Gastrocnemius medialis (tissue), 4 donors: ENCODE measurements around the gene HNF1A. TPM values are rescaled to one million over a fixed set of nuclear protein-coding genes. Genes with fewer than 3 reads are reported as not detected.
A peak's percentile ranks its signal among the peaks of the same experiment; 100 is the strongest.

Source experiments
- ATAC-seq, 2 donors: fragments of 150-250 bp; one replicate each; pipeline ENCODE4 v1.9.1; 2016
- DNase-seq, 2 donors: peaks; one replicate each; pipeline ENCODE4 v3.0.0-alpha.2; 2019
- H3K27ac ChIP-seq, 4 donors: fragments of 200-600 bp; sonication (generic); 1 replicate in 1 of 4; 2 replicates in 3 of 4; pipeline ENCODE4 v1.5.1; 2016 to 2018; ENCODE audit warnings: mild to moderate bottlenecking in 2 of 4, moderate library complexity in 1 of 4
- H3K27me3 ChIP-seq, 3 donors: fragments of 200-600 bp; sonication (generic) in 2 of 3; 1 replicate in 1 of 3; 2 replicates in 2 of 3; pipeline versions ENCODE4 v1.5.1 to v1.6.0; 2016 to 2019; ENCODE audit warnings: mild to moderate bottlenecking in 1 of 3, moderate library complexity in 1 of 3
- H3K36me3 ChIP-seq, 2 donors: fragments of 200-600 bp; sonication (generic) in 1 of 2; one replicate each; pipeline ENCODE4 v1.5.1; 2017 to 2018
- H3K4me1 ChIP-seq, 2 donors: fragments of 200-600 bp; sonication (generic) in 1 of 2; one replicate each; pipeline ENCODE4 v1.5.1; 2016 to 2017; ENCODE audit warnings: mild to moderate bottlenecking in 2 of 2
- H3K4me3 ChIP-seq, 4 donors: fragments of 200-600 bp; sonication (generic) in 3 of 4; 1 replicate in 1 of 4; 2 replicates in 3 of 4; pipeline ENCODE4 v1.5.1; 2016 to 2019; ENCODE audit warnings: mild to moderate bottlenecking in 2 of 4
- H3K9me3 ChIP-seq, 3 donors: fragments of 200-600 bp; sonication (generic) in 2 of 3; 1 replicate in 1 of 3; 2 replicates in 2 of 3; pipeline ENCODE4 v1.5.1; 2016 to 2019
- POLR2A ChIP-seq, 2 donors: fragments of 450-650 bp; IDR thresholded peaks; one replicate each; pipeline ENCODE4 v1.6.1; 2017; ENCODE audit warnings: antibody characterized with exemption in 2 of 2, mild to moderate bottlenecking in 2 of 2, moderate library complexity in 2 of 2
- in situ Hi-C, 4 donors: fragments of 200-750 bp; cut with MboI; loops; one replicate each; pipeline versions ENCODE4 v1.15.0 to v1.8.0; 2017; ENCODE audit warnings: low sequenced_read_pairs in 4 of 4
- intact Hi-C: fragments of 100-400 bp; cut with DNase I; formaldehyde crosslinking; loops from one replicate; pipeline ENCODE4 v1.15.1; 2023; ENCODE audit warnings: low total_unique reads
- total RNA-seq, 4 donors: library from RNA; depleted of rRNA; stranded (reverse); fragments of >200 nt; gene quantifications; one replicate each; pipeline versions ENCODE4 v1.1.0 to v1.2.3, GENCODE V29; 2016
- TF ChIP-seq, protein P1 (sequence below), 5 experiments: fragments of 450-650 bp in 3 of 5; fragments of 200-600 bp in 2 of 5; sonication (generic) in 2 of 5; IDR thresholded peaks in 4 of 5; conservative IDR thresholded peaks in 1 of 5; 1 replicate in 4 of 5; 2 replicates in 1 of 5; pipeline ENCODE4 v1.5.1; 2016 to 2019; ENCODE audit warnings: antibody characterized with exemption in 5 of 5, mild to moderate bottlenecking in 3 of 5, moderate library complexity in 3 of 5

Gene HNF1A
- total RNA-seq, 4 donors from 2014 or later, result 0.07 to 0.10 TPM; not detected in 2

DNA sequence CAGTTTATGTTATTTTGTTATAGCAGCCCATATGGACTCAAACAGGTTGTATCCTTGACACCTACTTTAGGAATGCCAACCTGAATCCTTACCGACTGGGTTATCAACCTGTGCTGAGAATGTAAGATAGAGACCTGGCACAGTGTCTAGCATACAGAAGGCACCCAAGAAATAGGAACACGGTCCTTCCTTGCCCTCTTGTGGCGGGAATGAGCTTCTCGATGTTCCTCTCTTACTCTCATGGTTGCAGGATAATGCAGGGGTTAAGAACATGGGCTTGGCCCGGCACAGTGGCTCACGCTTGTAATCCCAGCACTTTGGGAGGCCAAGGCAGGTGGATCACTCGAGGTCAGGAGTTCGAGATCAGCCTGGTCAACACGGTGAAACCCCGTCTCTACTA, 31.4 kb downstream of the HNF1A start:
- no peak for TF ChIP-seq POLR2A (IDR thresholded peaks at IDR 0.05)
- TF ChIP-seq, protein P1, sequence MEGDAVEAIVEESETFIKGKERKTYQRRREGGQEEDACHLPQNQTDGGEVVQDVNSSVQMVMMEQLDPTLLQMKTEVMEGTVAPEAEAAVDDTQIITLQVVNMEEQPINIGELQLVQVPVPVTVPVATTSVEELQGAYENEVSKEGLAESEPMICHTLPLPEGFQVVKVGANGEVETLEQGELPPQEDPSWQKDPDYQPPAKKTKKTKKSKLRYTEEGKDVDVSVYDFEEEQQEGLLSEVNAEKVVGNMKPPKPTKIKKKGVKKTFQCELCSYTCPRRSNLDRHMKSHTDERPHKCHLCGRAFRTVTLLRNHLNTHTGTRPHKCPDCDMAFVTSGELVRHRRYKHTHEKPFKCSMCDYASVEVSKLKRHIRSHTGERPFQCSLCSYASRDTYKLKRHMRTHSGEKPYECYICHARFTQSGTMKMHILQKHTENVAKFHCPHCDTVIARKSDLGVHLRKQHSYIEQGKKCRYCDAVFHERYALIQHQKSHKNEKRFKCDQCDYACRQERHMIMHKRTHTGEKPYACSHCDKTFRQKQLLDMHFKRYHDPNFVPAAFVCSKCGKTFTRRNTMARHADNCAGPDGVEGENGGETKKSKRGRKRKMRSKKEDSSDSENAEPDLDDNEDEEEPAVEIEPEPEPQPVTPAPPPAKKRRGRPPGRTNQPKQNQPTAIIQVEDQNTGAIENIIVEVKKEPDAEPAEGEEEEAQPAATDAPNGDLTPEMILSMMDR (IDR thresholded peaks at IDR 0.05 in 4 of 5, conservative IDR thresholded peaks at IDR 0.05 in 1 of 5), result no peak
- Histone ChIP-seq H3K4me1 (no peaks in the 10 kb centered on the region), H3K36me3 (peaks cover 0 to 73% of the 10 kb centered on the region in 2 donors), H3K4me3 (no peak overlapping the region), H3K27ac (no peak overlapping the region), H3K27me3 (no peaks in the 10 kb centered on the region), H3K9me3 (no peaks in the 10 kb centered on the region)
- DNase-seq (no peak), ATAC-seq (peak in 1 of 2 donors; percentile 64)
- intact Hi-C loops, result loop anchor here (10.0 kb wide), 1 partner anchor 695 kb away; no protein-coding TSS in a partner anchor
- in situ Hi-C loops, result no loop called here

DNA sequence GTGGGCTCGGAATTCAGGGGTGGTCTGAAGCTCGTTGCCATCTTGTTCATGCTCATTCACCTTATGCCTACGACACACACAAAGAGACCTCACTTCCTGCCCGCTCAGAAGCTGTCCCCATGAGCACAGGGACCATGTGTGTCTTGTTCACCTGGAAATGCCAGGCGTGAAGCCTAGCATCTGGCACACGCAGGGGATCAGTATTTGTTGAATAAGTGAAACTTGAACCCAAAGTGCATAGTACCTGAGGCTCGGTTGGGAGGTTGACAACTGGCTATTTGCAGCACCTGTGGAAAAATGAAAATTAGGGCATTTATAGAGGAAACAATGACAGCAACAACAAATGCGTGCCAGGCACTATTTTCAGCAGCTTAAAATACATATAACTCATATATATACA, 32.5 kb downstream of the HNF1A start:
- no peak overlapping the region for H3K27ac ChIP-seq
- intact Hi-C loops (loop anchor here (10.0 kb wide), 1 partner anchor 696 kb away; no protein-coding TSS in a partner anchor), in situ Hi-C loops (no loop called here)
- no peaks in the 10 kb centered on the region for H3K9me3 ChIP-seq
- no peak for ATAC-seq
- DNase-seq, result no peak
- no peak overlapping the region for H3K4me3 ChIP-seq
- H3K36me3 ChIP-seq, result peaks cover 0 to 62% of the 10 kb centered on the region in 2 donors
- peaks cover 8 to 10% of the 10 kb centered on the region in 2 donors for H3K4me1 ChIP-seq
- H3K27me3 ChIP-seq, result no peaks in the 10 kb centered on the region
- TF ChIP-seq POLR2A (IDR thresholded peaks at IDR 0.05), result no peak
- TF ChIP-seq, protein P1 (IDR thresholded peaks at IDR 0.05 in 4 of 5, conservative IDR thresholded peaks at IDR 0.05 in 1 of 5), result no peak

- peaks cover 0 to 53% of the 10 kb centered on the region in 2 donors for H3K36me3 ChIP-seq
- ATAC-seq, result no peak
Observed at GRCh38 chr12:121011820-121012219, 33.5 kb downstream of the HNF1A start.

DNA sequence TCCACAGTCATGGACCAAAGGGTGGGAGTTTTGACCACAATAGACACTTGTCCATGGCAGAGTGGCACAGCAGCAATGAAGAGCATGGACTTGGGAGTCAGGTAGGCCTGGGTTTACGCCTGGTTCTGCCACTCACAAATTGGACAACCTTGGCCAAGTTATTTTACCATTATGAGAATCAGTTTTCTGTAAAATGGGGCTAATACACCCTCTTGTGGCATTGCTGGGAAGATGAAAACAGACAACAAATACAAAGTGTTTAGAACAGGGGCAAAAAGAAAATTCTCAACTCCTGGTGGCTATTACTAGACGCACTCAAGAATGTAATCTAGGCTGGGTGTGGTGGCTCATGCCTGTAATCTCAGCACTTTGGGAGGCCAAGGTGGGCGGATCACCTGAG, 35.4 kb downstream of the HNF1A start:
- Histone ChIP-seq H3K4me3 (no peak overlapping the region), H3K27ac (no peak overlapping the region), H3K9me3 (no peaks in the 10 kb centered on the region), H3K4me1 (peaks cover 9 to 10% of the 10 kb centered on the region in 2 donors), H3K27me3 (no peaks in the 10 kb centered on the region), H3K36me3 (peaks cover 0 to 34% of the 10 kb centered on the region in 2 donors)
- in situ Hi-C loops (no loop called here), intact Hi-C loops (loop anchor here (10.0 kb wide), 1 partner anchor 699 kb away; no protein-coding TSS in a partner anchor)
- TF ChIP-seq, protein P1 (IDR thresholded peaks at IDR 0.05 in 4 of 5, conservative IDR thresholded peaks at IDR 0.05 in 1 of 5), result no peak
- no peak for TF ChIP-seq POLR2A (IDR thresholded peaks at IDR 0.05)
- DNase-seq, result no peak
- no peak for ATAC-seq

More at GRCh38 chr12:121011820-121012219, 33.5 kb downstream of the HNF1A start:
- Histone ChIP-seq H3K27me3 (no peaks in the 10 kb centered on the region), H3K4me1 (peaks cover 9 to 10% of the 10 kb centered on the region in 2 donors), H3K4me3 (no peak overlapping the region), H3K9me3 (no peaks in the 10 kb centered on the region), H3K27ac (no peak overlapping the region)
- intact Hi-C loops, result loop anchor here (10.0 kb wide), 1 partner anchor 697 kb away; no protein-coding TSS in a partner anchor
- TF ChIP-seq, protein P1 (IDR thresholded peaks at IDR 0.05 in 4 of 5, conservative IDR thresholded peaks at IDR 0.05 in 1 of 5), result no peak
- TF ChIP-seq POLR2A (IDR thresholded peaks at IDR 0.05), result no peak
- no peak for DNase-seq
- in situ Hi-C loops, result no loop called here
